GM12801 (cell line): ENCODE data around the gene PTPRN2.

Experiments used
- CTCF ChIP-seq: IDR thresholded peaks from one replicate; pipeline ENCODE4 v1.5.1; 2011; ENCODE audit warnings: control low read depth; ENCODE audit not compliant: insufficient read length; ENCODE audit errors: extremely low read depth

PTPRN2 gene

GRCh38 chr7:157759246-157759805 is 828.3 kb downstream of the PTPRN2 start:
- TF ChIP-seq CTCF = no peak

DNA sequence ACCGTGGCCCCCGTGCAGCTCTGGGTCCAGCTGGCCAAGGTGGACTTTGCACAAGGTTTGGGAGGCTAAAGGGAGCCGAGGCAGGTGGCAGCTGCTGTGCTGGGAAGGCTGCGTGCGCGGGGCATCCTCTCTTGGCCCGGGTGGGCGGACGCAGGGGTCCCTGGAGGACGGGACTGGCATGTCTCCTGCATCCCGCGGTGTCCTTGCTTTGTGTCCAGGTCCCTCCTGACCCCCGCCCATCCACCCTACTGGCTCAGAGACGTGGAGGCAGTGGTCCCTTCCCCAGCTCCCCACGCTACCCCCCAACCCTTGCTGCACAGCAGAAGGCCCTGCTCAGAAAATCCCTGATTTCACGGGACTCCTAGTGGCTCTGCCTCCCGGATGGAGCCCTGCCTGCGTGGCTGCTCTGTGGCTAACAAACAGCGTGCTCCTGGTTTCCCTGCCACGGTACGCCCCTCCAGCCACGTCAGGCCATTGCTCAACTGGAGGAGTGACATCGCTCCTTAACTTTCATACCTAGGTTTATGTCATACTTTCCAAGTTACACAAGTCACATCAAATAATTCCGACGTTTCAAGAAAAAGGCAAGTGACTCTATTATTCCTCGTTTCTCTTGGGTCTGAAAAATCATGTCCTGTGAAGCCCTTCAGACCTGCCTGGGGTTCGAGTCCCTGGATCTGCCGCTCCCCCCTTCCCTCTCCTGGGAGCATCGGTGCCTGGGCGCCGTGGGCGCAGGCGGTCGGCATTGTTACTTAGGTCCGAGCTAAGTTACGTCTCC is 829.0 kb downstream of the PTPRN2 start:
- TF ChIP-seq CTCF = no peak

DNA sequence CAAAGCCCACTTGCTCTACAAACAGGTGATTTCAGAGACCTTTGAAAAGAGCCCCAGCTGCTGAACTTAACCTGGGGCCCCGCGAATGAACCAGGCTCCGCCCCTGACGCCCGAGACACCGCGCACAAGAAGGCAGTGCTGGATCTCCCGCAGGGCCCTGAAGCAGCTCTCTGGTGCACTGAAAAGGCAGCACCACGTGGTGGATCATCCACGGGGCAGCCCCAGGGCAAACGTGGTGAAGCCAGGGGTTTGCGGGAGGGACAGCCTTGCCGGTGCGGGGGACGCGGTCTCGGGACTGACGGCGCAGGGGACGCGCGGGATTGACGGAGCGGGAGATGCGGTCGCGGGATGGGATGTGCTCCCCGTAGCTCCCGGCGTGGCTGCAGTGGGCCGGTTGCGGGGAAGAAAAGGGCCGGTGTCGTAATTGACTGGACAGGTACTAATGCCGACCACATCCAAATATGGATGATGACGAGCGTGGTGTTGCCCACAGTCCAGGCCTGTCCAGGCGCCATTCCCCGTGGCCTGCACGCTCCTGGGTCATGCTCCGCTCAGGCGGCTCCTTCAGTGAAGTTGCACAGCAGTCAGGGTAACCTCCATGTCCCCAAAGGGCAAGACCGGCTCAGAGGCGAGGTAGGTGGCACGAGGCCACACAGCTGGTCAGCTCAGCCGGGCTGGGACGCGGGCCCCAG is 829.7 kb downstream of the PTPRN2 start:
- no peak for TF ChIP-seq CTCF

GRCh38 chr7:157757211-157757610 is 830.4 kb downstream of the PTPRN2 start:
- TF ChIP-seq CTCF = no peak

DNA sequence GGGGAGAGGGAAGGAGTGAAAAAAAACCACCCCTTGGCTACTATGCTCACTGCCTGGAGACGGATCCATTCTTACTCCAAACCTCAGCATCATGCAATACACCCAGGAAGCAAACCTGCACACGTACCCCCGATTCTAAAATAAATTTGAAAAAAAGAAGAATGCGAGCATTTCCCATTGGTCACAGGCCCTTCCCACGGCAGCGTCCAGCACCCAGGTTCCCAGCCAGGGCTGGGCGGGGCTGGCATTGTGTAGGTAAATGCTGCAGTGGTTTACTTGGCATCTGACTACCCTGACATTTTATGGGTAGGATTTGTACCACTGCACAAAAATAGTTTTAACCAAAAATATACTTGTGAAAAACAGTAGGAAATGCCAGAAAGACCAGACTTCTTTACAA is 831.9 kb downstream of the PTPRN2 start:
- TF ChIP-seq CTCF = no peak

DNA sequence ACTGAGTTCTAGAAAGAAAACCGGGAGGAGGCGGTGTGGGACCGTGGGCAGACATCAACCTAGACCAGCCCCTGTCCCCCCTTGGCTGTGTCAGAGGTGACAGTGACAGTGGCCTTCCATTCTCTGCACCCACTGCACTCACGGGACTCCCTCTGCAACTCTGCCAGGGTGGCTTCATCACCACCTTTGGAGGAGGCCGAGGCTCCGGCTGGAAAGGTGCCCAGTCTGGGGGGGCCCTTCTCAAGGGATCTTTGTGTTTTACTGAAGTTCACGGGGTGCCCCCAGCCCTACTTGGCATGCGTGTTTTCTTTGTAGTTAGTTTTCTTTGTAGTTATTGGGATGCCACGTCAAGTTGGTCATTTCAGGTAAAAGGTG is 833.2 kb downstream of the PTPRN2 start:
- no peak for TF ChIP-seq CTCF

GRCh38 chr7:157753713-157754415 is 833.8 kb downstream of the PTPRN2 start:
- no peak for TF ChIP-seq CTCF
